Spleen (tissue), 7 donors: ENCODE results near the gene YOD1.

ENCODE experiments used
- CTCF ChIP-seq, 11 experiments: fragments of 200-600 bp in 7 of 11; fragments of 450-650 bp in 4 of 11; sonication (generic) in 4 of 11; IDR thresholded peaks in 8 of 11; conservative IDR thresholded peaks in 3 of 11; 1 replicate in 7 of 11; 2 replicates in 4 of 11; pipeline versions ENCODE4 v1.4.0 to v1.8.0; 2016 to 2021; ENCODE audit warnings: antibody characterized with exemption in 11 of 11, inconsistent platforms in 4 of 11, mild to moderate bottlenecking in 1 of 11
- POLR2AphosphoS5 ChIP-seq, 3 donors: sonication (generic); formaldehyde crosslinking; IDR thresholded peaks; one replicate each; pipeline ENCODE4 v1.5.1; 2017; ENCODE audit warnings: antibody characterized with exemption in 3 of 3
- donor health status: DM: no; HTN: no; CAD: no; lungs with moderate emphysema.
- donor health status: DM: no; HTN: no; CAD: no.
- donor health status: DM: no; HTN: no; CAD: no.

- TF ChIP-seq CTCF (IDR thresholded peaks at IDR 0.05 in 8 of 11, conservative IDR thresholded peaks at IDR 0.05 in 3 of 11) (no peak), POLR2AphosphoS5 (IDR thresholded peaks at IDR 0.05) (no peak)
These were observed 38.8 kb upstream of the YOD1 start for GRCh38 chr1:207089627-207090355.
